HTERT RPE-1 (cell line): ENCODE measurements around the gene ARAP1.

ENCODE experiments used
- in situ Hi-C: fragments of 300-500 bp; cut with MboI; formaldehyde crosslinking; loops from 4 replicates; pipeline ENCODE4 v1.14.3; 2020; ENCODE audit warnings: low sequenced_read_pairs

The ARAP1 gene

DNA sequence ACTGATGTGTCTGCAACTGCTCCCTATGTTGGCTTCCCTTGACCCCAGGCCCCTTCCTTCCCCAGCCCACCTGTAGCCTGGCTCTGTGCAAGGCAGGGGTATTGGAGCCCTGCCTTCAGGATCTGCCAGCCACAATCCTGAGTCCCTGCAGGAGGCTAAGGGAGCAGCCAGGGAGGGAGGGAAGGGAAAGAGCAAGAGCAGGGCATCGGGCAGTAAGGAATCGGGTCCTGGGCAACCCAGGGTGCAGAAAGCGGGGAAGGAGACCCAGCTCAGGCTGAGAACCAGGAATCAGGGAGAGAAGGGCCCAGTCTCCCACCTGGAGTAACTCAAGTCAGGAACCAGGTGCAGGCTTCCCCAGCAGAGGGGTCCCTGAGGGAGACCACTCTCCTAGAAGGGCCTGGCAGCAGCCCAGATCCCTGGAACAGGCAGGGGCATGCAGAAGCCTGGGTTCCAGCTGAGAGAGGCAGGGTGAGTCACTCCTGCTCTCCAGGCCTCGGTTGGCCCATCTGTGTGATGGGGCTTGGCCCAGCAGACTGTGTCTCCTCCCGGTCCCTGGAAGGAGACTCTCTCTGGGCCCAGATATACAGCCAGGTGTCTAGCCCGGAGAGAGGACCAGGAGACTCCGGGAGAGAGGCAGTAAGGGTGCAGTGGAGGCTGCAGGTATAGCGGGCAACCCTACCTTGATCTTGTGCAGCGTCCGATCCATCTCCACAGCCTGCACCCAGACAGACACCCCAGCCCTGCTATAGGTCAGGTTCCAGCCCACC, 28.3 kb upstream of the ARAP1 start:
- in situ Hi-C loops = no loop called here

DNA sequence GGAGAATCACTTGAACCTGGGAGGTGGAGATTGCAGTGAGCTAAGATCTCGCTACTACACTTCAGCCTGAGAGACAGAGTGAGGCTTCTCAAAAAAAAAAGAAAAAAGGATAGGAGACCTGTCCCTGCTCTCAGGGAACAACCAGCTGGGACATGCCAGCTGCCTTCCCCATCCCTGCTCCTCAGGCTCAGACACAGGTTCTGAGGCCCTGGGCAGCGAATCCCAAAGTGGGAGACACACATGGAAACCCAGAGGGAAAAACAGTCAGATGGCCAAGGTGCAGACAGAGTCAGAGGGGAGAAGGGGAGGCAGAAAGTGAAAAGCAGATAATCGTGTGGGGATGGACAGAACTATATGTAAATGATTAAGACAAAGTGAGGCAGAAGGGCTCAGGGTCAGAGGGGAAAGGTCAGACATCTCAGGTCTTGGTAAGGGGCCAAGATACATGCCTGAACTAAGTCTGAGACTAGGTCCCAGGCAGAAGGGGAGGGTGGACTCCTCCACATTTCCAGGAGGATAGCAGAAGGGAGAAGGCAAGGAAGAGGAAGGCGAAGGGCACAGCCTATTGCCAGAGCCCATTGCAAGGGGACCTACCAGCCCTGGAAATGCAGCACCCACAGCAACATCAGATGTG, 27.4 kb upstream of the ARAP1 start:
- in situ Hi-C loops = no loop called here

DNA sequence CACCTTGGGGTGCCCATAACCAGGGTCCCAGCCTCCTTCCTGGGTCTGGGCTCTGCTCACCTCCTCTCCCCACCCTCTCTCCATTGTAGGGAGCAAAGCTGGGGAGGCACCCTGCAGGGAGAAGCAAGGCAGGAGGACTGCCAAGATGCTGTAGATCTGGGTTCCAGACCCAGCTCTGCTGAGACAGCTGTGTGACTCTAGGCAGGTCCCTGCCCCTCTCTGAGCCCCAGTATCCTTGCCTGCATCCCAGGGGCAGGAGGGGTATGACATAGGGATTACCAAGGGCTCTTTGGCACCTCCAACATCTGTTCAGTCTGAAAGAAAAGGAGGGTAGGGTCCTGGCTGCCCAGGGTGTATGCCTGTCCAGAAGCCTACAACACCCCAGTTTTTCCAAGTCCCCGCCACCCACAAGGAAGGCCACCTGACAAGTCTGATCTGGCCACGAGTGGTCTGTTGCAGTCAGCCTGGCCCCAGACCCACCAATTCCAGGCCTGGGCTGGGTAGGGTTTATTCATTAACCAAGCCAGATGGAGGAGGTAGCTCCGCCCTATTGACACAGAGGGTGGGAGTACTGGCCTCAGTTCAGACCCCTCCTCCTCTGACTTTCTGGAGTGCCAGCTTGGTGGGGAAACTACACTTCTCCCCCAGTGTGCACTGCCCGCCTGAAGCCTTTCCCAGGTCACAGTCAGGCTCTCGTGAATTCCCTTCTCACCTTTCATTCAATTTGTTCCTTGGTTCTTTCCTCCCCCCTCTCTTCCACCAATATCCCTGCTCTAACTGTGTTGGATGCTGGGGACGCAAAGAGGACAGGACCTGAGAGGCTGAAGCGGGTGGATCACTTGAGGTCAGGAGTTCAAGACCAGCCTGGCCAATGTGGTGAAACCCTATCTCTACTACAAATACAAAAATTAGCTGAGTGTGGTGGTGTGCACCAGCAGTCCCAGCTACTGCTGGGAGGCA, 26.6 kb upstream of the ARAP1 start:
- in situ Hi-C loops = no loop called here

DNA sequence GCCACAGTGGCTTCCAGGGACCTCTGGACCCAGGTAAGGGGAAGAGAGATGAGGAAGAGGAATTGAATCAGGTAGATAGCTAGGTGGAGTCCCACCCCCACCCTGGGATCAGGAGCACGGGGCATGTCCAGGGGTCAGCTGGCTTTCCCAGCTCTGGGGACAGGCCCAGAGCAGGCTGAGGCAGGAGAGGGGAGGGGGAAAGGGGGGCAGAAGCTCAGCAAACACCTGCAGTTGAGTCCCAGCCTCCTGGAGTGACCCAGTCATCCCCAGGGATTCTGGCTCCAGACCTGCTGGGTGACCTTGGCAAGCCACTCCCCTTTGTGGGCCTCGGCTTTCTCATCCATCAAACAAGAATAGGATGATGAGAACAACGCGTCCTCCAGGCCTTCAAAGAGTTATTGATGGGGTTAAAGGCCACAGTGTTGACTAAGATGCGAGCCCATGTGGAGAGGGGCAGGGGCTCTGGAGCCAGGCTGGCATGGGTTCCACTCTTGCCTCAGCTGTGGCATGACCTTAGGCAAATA, 25.6 kb upstream of the ARAP1 start:
- in situ Hi-C loops = no loop called here

DNA sequence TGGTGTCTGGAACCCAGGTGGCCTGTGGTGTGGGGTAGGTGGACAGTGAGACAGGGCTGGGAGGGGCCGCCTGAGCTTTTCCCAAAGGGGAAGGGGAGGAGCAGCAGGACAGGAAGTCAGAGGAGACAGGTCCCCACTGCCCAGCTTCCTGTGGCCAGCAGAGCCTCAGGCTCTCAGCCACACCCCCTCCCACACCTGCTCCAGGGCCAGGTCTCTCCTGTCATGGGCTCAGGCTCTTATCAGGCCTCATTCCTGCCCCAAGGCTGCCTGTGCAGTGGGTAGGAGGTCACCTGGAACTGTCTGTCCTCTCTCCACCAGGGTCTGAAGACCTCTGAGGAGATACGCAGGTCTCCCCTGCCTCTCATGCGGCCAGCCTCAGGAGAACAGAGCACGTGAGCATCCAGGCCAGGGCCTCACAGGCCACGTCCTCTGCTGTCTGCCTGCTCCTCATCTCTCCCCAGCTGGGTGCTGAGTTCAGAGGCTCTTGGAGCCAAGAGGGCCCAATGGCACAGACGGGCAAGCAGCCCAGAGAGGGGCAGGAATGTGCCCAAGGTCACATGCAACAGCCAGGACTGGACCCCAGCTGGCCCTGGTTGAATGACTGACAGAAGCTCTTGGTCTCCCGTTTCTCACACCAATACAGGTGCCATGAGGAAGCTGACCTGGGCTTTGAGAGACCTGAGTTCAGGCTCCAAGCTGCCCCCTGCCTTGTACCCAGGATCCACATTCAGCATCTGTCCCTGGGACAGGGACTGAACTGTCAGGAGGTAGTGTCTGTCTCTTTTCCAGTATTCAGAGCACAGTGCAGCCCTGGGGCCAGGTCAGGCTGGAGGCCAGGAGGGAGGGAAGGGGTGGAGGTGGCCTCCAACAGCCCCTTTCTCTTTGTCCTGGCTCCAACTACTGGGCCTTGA, 24.9 kb upstream of the ARAP1 start:
- in situ Hi-C loops = no loop called here

DNA sequence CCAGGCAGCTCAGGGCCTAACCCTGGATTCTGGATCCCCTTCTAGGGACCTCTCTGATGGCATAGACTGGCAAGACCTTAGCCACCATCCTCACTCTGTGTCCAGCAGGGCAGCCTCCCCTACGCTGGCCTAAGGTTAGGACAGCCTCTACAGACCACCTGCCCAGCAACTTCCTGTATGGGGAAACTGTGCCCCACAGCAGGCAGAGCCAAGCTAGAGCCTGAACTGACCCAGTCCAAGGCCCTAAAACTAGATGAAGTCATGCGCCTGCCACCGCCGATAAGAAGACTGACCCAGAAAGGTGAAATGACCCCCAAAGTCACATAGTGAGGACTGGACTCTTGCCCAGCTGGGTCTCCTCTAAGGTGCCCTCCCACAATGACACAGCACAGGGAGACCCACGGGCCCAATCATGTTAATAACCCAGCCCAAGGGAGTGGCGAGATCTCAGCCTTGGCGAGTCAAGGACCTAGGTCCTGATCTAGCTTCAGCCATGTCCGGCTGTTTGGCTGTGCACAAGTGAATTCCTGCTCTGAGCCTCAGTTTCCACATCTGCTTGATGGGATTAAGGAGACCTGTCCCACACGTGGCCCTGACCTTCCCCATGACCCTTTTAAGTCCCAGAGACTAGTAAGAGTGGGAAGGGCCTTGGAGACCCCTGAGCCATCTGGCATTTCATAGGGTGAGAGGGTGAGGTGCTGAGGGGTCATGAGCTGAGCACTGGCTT, 24.1 kb upstream of the ARAP1 start:
- in situ Hi-C loops = no loop called here

DNA sequence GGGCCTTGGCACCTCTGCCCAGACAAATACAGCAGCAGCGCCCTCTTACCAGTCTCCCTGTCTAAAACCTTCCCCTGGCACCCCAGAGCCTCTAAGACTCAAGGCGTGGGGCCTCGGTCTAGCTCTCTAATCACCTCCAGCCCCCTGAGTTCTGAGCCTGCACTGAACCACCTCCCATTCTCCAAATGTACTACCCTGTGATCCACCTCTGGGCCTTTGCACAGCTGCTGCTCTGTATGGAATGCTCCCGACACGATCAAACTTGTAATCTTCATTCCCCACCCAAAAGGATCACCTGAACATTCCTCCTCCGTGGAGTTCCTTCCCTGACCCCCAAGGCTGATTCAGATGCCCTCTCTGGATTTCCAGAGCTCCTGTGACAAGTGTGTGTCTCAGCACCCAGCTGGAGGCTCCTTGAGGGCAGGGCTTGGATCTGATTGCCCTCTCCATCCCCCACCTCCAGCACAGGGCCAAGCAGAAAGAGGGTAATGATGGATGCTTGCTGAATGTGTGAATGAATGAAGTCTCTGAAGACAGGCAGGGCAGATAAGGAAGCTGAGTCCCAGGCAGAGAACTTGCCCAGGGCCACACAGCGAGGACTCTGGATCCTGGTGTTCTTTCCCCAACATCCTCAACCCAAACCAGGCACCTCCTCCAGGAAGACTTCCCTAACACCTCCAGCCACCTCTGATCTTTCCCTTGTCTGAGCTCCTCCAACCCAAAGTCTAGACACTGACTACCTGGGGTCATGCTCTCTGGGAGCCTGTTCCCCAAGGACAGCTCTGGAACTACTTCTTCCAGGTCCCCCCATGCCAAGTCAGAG, 23.3 kb upstream of the ARAP1 start:
- in situ Hi-C loops = no loop called here

DNA sequence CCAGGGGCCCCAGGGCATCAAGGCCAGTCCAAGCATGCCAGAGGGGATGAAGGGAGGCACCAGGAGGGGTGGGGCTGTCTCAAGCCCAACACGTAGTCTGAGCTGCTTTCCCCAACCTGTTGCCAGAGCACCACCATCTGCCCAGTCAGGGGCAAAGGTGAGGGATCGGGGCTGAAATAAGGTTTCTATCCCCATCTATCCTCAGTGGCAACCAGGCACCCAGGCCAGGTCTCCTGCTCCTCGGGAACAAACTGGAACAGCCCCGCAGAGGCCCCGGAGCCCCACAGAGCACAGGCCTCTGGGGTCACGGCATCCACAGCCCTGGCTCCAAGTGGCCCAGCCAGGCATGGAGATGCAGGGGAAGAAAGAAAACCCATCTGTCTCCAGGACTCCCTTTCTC, 22.3 kb upstream of the ARAP1 start:
- in situ Hi-C loops = no loop called here

DNA sequence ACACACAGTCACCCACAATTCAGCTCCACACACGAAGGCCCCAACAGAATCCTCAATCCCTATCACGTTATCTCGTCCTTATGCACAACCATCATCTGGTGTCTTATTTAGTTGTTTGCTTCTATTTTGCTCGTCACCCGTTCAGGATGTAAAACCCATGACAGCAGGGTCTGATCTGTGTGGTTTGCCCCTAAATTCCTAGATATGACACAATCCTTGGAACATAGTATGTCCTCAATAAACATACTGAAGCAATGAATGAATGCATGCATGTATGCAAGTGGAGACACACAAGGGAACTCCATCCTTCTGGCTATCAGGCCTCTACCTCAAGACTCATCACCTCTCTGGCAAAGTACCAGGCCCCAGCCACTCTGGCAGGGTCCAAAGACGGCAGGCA, 21.5 kb upstream of the ARAP1 start:
- in situ Hi-C loops = no loop called here

DNA sequence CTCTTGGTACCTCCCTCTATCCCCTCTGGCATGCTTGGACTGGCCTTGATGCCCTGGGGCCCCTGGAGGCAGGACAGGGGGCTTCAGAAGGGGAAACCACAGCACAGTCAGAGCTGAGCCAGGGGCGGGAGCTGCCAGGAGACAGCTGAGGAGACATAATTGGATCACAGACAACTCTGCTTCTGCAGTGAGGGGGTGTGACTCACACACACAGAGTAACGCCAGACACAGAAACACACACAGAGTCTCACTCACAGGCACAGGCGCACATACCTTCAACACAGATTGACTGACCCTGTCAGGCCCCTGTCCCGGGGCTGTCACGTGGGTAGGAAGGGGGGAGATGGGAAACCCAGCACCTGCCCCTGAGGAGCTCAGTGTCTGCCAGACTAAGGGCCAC, 21.1 kb upstream of the ARAP1 start:
- in situ Hi-C loops = no loop called here

DNA sequence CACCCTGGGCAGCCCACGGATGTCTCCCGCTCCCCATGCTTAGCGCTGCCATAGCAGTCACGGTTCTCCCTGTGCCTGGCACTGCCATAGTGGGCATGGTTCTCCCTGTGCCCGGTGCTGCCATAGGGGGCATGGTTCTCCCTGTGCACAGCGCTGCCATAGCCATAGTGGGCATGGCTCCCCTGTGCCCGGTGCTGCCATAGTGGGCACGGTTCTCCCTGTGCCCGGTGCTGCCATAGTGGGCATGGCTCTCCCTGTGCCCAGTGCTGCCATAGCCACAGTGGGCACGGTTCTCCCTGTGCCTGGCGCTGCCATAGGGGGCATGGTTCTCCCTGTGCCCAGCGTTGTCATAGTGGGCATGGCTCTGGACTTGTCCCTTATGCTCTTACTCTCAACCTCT, 19.9 kb upstream of the ARAP1 start:
- in situ Hi-C loops = no loop called here

DNA sequence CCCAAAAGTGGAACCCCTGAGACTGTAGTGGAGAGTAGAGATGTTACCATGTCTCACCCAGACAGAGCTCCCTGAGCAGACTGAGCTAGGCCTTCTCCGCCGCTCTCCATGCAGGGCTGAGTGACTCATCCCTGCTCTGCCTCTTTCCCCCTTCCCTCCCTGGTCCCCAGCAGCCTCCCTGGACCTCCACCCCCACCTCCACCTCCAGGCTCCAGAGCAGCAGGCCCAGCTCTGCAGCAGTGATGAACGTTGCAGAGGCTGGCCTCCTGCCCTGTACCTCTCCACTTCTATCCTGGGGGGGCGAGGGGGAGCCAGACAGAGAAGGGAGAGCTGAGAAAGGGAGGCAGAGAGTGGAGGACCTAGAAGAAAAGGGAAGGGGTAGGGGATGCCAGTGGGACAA, 19.3 kb upstream of the ARAP1 start:
- in situ Hi-C loops = no loop called here

DNA sequence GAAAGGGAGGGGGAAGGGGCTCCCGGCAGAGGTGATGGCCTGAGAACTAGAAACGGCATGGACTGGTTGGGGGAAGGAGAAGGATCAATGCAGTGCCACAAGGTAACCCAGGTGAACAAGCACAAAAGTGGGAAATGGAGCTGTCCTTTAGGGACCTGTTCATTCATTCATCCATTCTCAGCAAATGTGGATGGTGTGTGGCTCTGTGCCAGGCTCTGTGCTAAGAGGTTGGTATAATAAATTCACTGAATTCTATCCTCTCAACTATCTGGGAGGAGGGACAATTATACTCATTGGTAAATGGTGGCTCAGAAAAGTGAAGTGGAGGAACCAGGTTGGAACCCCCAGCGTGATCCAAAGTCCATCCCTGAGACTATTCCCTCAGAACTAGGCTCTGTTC, 18.6 kb upstream of the ARAP1 start:
- in situ Hi-C loops = no loop called here

DNA sequence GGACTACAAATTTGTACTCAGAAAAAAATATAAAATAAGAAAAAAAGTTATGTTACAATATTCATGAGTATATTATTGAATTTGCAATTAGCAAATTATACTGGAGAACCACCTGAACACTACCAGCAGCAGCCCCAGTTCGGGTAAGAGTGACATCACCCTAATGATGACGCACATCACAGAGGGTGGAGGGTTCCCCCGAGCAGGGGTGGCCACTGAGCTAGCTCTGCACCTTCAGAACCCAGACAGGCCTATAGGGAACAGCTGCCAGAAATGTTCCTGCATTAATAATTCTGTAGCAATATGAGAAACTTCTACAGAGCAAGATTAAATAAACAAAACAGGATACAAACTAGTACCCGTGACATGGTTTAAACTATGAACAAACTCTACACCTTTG, 17.5 kb upstream of the ARAP1 start:
- in situ Hi-C loops = no loop called here

DNA sequence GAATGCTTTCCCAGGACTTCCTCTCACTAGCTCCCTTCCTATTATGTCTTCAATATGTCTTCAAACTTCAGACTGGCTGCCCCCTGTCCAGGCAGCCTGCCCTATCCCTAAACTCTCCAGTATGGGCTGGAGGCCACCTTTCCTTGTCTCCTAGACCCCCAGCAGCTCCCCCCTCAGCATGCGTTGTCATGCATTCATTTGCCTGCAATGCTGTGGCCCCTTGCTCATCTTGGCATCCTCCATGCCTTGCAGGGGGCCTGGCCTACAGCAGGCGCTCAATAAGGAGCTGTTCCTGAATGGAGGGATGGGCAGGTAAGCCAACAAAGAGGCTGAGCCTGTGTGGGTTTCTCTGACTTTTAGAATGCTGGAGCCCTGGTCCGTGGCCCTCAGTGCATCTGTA, 16.4 kb upstream of the ARAP1 start:
- in situ Hi-C loops = no loop called here

DNA sequence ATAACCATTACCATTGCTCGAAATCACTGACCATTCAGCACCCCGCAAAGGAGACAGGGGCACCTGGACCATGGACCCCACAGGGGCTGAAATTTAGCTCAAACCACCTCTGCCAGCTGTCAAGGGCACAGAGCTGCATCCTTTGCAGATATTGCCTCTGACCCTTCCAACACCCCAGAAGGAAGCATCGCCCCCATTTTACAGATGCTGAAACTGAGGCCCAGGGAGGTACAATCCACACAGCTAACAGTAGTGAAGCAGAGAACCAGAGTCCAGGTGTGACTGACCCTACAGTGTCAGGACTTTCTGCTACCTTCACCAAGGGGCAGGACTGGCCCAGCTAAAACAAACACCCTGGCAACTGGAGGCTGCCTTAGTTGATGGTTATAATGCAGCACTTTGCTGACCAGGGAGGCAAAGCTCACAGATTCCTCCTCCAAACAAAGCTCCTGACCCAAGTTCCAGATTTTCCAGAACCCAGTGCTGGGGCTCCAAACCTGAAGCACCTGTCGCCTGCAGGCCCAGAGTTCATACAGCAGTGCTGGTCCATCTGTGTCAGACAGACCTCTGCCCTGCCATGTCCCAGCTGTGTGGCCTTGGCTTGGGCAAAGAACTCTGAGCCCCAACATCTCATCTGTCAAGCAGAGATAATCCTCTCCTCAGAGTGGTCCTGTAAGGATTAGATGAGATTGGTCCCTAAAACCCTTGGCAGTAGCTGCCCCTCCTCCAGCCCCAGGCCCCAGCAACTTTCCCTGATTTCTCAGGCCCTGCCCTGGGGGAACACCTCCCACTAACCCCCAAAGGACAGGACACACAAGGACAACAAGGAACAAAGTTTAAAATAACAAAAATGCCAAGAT, 15.2 kb upstream of the ARAP1 start:
- in situ Hi-C loops = no loop called here

DNA sequence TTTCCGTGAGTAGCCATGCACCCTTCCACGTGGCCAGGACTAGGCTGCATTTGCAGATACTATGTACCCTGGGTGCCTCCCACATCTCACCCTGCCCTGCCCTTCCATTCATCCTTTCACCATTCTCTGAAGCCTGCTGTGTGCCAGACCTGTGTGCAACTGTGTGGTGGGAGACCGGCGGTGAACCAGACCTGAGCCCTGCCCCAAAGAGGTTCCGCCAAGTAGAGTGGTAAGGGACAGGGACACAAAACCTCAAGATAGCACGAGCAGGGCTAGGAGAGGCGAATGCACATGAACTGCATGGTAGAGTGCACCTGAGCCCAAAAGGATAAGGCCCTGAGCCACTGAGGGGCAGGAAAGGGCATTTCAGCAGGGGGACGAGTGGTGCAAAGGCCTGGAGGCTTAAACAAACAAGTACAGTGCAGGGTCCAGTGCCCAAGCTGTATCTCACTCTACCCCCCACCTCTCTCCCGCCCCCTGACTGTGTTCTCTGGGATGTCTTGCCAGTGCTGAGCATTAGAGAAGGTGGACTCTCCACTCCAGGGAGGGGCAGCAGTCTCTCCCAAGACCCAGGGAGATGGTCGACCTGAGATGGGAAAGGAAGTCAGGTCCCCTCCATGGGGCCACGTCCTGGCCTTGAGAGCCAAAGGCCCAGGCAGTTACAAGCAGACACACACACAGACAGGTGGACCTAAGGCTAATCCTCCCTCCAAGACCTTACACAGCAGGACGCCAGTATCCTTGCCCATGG, 14.1 kb upstream of the ARAP1 start:
- in situ Hi-C loops = no loop called here
